Kidney epithelial cell (primary cell): Measurements from ENCODE around the gene PPDPF. TPM values are rescaled to one million over a fixed set of nuclear protein-coding genes. Genes with fewer than 3 reads are reported as not detected.
A peak's percentile ranks its signal among the peaks of the same experiment; 100 is the strongest.

Experiments
- DNase-seq: peaks from one replicate; pipeline ENCODE4 v3.0.0-alpha.2; 2010; ENCODE audit warnings: low read depth
- H3K27me3 ChIP-seq: 2 replicates; pipeline ENCODE4 v1.6.0; 2011; ENCODE audit warnings: low read length; ENCODE audit not compliant: control insufficient read depth, insufficient read depth
- H3K36me3 ChIP-seq: 2 replicates; pipeline ENCODE4 v1.5.1; 2011; ENCODE audit warnings: low read length; ENCODE audit not compliant: control insufficient read depth, insufficient read depth
- H3K4me3 ChIP-seq: 2 replicates; pipeline ENCODE4 v1.5.1; 2011; ENCODE audit warnings: low read depth, mild to moderate bottlenecking, control low read depth, low read length
- total RNA-seq: library from RNA; depleted of rRNA; stranded (reverse); fragments of >200 nt; gene quantifications from 2 replicates; pipeline ENCODE4 v1.2.3, GENCODE V29; 2015
- TF ChIP-seq, protein P1 (sequence below): IDR thresholded peaks from 2 replicates; pipeline ENCODE4 v1.5.1; 2011; ENCODE audit warnings: mild to moderate bottlenecking, moderate library complexity, low read length, control low read depth, inconsistent platforms; ENCODE audit not compliant: insufficient read depth, poor library complexity, severe bottlenecking

Gene PPDPF
- total RNA-seq, 1 donor from 2014 or later: 114 TPM

- DNase-seq: no peak
- Histone ChIP-seq H3K36me3 (no peaks in the 10 kb centered on the region), H3K4me3 (no peak overlapping the region), H3K27me3 (peaks cover 22% of the 10 kb centered on the region)
- TF ChIP-seq, protein P1, sequence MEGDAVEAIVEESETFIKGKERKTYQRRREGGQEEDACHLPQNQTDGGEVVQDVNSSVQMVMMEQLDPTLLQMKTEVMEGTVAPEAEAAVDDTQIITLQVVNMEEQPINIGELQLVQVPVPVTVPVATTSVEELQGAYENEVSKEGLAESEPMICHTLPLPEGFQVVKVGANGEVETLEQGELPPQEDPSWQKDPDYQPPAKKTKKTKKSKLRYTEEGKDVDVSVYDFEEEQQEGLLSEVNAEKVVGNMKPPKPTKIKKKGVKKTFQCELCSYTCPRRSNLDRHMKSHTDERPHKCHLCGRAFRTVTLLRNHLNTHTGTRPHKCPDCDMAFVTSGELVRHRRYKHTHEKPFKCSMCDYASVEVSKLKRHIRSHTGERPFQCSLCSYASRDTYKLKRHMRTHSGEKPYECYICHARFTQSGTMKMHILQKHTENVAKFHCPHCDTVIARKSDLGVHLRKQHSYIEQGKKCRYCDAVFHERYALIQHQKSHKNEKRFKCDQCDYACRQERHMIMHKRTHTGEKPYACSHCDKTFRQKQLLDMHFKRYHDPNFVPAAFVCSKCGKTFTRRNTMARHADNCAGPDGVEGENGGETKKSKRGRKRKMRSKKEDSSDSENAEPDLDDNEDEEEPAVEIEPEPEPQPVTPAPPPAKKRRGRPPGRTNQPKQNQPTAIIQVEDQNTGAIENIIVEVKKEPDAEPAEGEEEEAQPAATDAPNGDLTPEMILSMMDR: no peak
Measured at GRCh38 chr20:63494420-63495166, 26.0 kb upstream of the PPDPF start.

DNA sequence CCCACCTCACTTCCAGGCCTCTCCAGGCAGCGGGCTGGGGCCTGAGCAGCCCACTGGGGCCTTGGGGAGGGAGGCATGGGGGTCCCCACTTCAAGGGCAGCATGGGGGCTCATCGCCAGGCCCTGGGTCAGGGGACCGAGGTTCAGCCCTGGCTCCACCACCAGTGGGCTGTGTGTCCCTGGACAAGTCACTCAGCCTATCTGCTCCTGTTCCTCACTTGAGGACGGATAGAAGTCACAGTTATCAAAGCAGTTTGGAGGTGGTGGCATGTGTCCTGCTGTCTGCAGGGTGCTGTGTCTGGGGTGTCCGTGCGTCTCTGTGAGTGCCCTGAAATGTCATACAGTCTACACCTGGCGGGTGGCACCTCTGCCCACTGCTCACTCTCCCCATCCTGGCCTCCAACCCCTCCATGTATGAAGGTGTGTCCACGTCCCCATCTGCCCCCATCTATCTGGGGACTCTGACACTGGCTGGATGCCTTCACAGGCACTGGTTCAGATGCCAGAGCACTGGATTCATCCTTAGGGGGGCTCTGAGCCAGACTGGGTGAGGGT is 25.3 kb upstream of the PPDPF start:
- peaks cover 27% of the 10 kb centered on the region for H3K27me3 ChIP-seq
- TF ChIP-seq, protein P1: no peak
- no peak for DNase-seq
- no peaks in the 10 kb centered on the region for H3K36me3 ChIP-seq
- no peak overlapping the region for H3K4me3 ChIP-seq

DNA sequence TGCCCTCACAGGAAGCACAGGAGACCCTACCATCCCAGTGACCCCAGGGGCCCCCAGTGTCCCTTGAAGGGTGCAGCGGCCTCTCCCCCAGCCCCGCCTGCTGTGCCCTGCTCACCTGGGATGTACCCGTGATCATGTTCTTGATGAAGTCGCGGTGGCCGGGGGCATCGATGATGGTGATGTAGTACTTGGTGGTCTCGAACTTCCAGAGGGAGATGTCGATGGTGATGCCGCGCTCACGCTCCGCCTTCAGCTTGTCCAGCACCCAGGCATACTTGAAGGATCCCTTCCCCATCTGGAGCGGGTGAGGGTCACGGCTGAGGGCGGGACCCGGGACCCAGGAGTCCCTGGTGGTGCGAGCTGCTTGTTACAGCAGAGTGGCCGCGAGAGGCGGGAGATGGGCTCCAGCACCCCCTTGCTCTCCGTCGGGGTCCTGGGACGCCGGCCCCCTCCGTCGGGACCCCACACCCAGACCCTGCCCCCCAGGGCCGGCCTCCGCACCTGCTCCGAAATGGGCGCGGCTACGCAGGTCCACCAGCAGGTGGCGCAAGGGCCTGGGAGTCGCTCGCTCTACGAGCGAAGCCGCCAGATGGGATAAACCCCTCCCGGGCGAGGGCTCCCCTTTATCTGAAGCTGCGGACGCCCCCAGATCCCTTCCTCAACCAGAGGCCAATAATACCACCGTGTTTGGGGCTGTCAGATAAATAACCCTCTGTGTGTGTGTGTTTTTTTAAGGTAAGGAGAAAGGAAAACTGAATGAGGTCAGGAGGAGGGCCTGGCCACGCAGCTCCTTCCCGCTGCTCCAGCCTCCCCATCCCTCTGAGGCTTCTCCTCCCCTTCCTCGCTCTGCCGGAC is 24.6 kb upstream of the PPDPF start:
- TF ChIP-seq, protein P1: peak; percentile 95
- no peak overlapping the region for H3K4me3 ChIP-seq
- DNase-seq: no peak
- no peaks in the 10 kb centered on the region for H3K36me3 ChIP-seq
- H3K27me3 ChIP-seq: peaks cover 30% of the 10 kb centered on the region

DNA sequence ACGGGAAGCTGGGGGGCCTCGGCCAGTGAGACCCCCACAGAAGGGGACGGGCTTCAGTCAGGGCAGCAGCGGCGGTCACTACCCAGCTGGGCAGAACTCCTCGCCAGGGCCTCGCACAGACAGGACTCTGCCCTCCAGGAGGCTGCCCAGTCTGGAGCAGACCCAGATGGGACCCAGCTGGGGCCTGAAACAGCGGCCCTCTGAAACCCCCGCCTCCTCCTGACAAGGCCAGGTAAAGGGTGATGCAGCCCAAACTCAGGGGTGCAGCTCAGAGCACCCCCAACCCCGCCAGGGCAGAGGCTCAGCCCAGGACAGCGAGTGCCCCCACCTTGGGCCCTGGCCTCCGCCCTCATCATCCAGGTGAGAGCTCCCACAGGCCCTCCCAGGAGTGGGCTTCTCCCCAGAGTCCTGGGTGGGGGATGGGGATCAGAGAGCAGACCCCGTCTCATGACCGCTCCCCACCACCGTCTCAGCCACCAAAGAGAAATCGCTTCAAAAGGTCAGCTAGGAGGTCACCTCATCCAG is 23.9 kb upstream of the PPDPF start:
- TF ChIP-seq, protein P1: no peak
- H3K4me3 ChIP-seq: no peak overlapping the region

GRCh38 chr20:63497138-63497945 is 23.2 kb upstream of the PPDPF start:
- Histone ChIP-seq H3K36me3 (no peaks in the 10 kb centered on the region), H3K27me3 (peaks cover 36% of the 10 kb centered on the region), H3K4me3 (no peak overlapping the region)
- DNase-seq: no peak
- TF ChIP-seq, protein P1: no peak

More for the DNA sequence above, 23.9 kb upstream of the PPDPF start:
- no peaks in the 10 kb centered on the region for H3K36me3 ChIP-seq
- DNase-seq: no peak
- H3K27me3 ChIP-seq: peaks cover 31% of the 10 kb centered on the region
